ENCODE data around the gene NKX3-2. TPM values are rescaled to one million over a fixed set of nuclear protein-coding genes. Genes with fewer than 3 reads are reported as not detected.

The NKX3-2 gene
- total and polyA plus RNA-seq, 2 of the 8 experiments (the other 6 are each of a cell fraction or from before 2014, with no cell fraction given), result 0.13 TPM; not detected in 1

DNA sequence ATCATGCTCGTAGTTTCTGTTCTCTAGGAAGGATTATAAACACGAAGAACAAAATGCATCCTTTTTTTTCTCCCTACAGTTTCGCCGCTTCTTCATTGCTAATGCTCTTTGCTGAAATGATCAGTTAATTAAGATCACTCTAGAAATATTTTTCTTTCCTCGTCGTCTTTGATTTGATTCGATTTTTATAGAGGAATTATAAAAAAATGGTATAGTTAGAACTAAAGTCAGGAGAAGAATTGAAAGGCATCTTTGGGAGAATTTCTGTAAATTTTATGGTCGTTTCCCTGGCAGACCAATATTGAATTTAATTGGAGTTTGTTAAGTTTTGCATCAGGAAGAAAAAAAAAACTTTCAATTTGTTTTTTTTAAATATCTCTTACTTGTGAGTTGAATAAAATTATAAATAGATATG is 1.1 kb upstream of the NKX3-2 start:
- Histone ChIP-seq H2BK12ac (ENCODE audit: low read depth, low read length) (no peak overlapping the region), H3K4me2 (ENCODE audit: insufficient read depth in 1 of 2, low read depth in 2 of 2, low read length in 2 of 2) (peak overlapping the region; percentile 62 to 82), H4K5ac (ENCODE audit: insufficient read length, low read depth, low read length) (no peak overlapping the region), H2BK5ac (ENCODE audit: low read depth, low read length) (no peak overlapping the region), H3K27me3 (replicated peaks in 1 of 4; ENCODE audit: control insufficient read depth in 3 of 4, extremely low read depth in 1 of 4, insufficient read depth in 3 of 4, low read length in 3 of 4) (peaks cover 63 to 97% (median 77%) of the 10 kb centered on the region in 4 experiments), H3K27ac (ENCODE audit: low read depth, low read length) (no peak overlapping the region), H2AK5ac (ENCODE audit: low read depth, low read length) (no peak overlapping the region), H2AFZ (ENCODE audit: low read length) (no peak overlapping the region), H2BK20ac (ENCODE audit: low read length) (no peak overlapping the region), H3K18ac (ENCODE audit: extremely low read depth, low read length) (no peak overlapping the region), H3K79me1 (ENCODE audit: low read depth, low read length) (no peaks in the 10 kb centered on the region), H3K4me1 (replicated peaks in 1 of 4; ENCODE audit: control insufficient read depth in 3 of 4, insufficient read depth in 4 of 4, low read length in 3 of 4) (peaks cover 7 to 24% (median 21%) of the 10 kb centered on the region in 4 experiments), H3K9ac (replicated peaks in 1 of 4; ENCODE audit: extremely low read depth in 1 of 4, low read depth in 3 of 4, low read length in 3 of 4) (no peak overlapping the region), H4K91ac (replicated peaks; ENCODE audit: insufficient read length, low read length) (no peak overlapping the region), H3K23me2 (ENCODE audit: low read depth, low read length) (peaks cover 15% of the 10 kb centered on the region), H4K20me1 (replicated peaks in 1 of 2; ENCODE audit: control insufficient read depth in 1 of 2, insufficient read depth in 2 of 2, low read length in 2 of 2) (peaks cover 4 to 8% of the 10 kb centered on the region in 2 experiments), H3K4me3 (ENCODE audit: extremely low read depth in 1 of 4, insufficient read depth in 2 of 4, low read depth in 3 of 4, low read length in 4 of 4) (peak overlapping the region in 1 of 4 experiments; percentile 64; a peak in 4 of 8 replicates), H3K56ac (replicated peaks; ENCODE audit: insufficient read length, low read depth, low read length) (no peak overlapping the region), H3K14ac (ENCODE audit: insufficient read length) (no peak overlapping the region), H3K79me2 (ENCODE audit: control insufficient read depth in 1 of 2, insufficient read depth in 2 of 2, low read length in 2 of 2) (no peaks in the 10 kb centered on the region), H3K36me3 (ENCODE audit: control insufficient read depth in 2 of 4, insufficient read depth in 4 of 4, low read length in 3 of 4) (peaks cover 0 to 11% (median 0%) of the 10 kb centered on the region in 4 experiments; a peak in 1 of 8 replicates), H3K4ac (replicated peaks; ENCODE audit: insufficient read length, low read depth, low read length) (no peak overlapping the region), H2BK120ac (replicated peaks; ENCODE audit: low read depth, low read length) (no peak overlapping the region), H3K23ac (ENCODE audit: insufficient read length) (no peak overlapping the region), H4K8ac (ENCODE audit: extremely low read depth, insufficient read depth, low read length) (no peak overlapping the region), H3K9me3 (ENCODE audit: insufficient read depth in 2 of 2, low read depth in 1 of 2, low read length in 1 of 2) (no peaks in the 10 kb centered on the region), H2BK15ac (ENCODE audit: low read length) (no peak overlapping the region)
- ChIA-PET CTCF (ENCODE audit: partially characterized antibody) (interaction anchor here (0.7 kb wide), 1 partner anchor 9 kb away, joined by 4 read pairs; no protein-coding TSS in a partner anchor), POLR2A (ENCODE audit: partially characterized antibody) (no interaction called here)
- no peak for TF ChIP-seq GTF2F1 (IDR thresholded peaks at IDR 0.05; ENCODE audit: borderline replicate concordance, low read depth, low read length)
- no peak for TF ChIP-seq EGR1 (IDR thresholded peaks at IDR 0.05; ENCODE audit: borderline replicate concordance, low read depth, low read length)
- no peak for TF ChIP-seq GABPA (IDR thresholded peaks at IDR 0.05; ENCODE audit: borderline replicate concordance, insufficient read depth, low read length)
- peak; percentile 64; the same call in 1 of the 2 replicates for TF ChIP-seq CBX8 (IDR thresholded peaks at IDR 0.05; ENCODE audit: borderline replicate concordance, low read depth, low read length)
- 0 out of 4 replicates have a peak, but pooled peaks of 1 of the 2 experiments have one; percentile 0 for TF ChIP-seq SIN3A (conservative IDR thresholded peaks at IDR 0.05 in 1 of 2, IDR thresholded peaks at IDR 0.05 in 1 of 2; ENCODE audit: low read depth in 1 of 2, low read length in 2 of 2)
- DNase-seq (ENCODE audit: low read depth in 1 of 2, low spot score in 2 of 2) (no peak), FAIRE-seq (no peak)
- 12% methylated on average over 8 of the region's 8 CpGs; no CpG with 5 or more reads in 1 of the 2 experiments for WGBS, 2 experiments (ENCODE audit: extremely low coverage in 1 of 2, insufficient coverage in 1 of 2, insufficient read length in 1 of 2, insufficient replicate concordance in 2 of 2, low coverage in 1 of 2, low lambda C conversion rate in 2 of 2, missing lambda C conversion rate in 1 of 2)

Measured in H1 (cell line).